Neural crest cell (in vitro differentiated cells): ENCODE data around the gene TMEM223. TPM values are rescaled to one million over a fixed set of nuclear protein-coding genes. Genes with fewer than 3 reads are reported as not detected.

Experiments used
- DNase-seq: peaks from one replicate; pipeline ENCODE4 v3.0.0; 2021; ENCODE audit warnings: low read depth, mixed read lengths, low spot score
- H3K27ac Mint-ChIP-seq: one replicate; pipeline ENCODE4 v1.8.0; 2021; ENCODE audit warnings: mild to moderate bottlenecking, mixed read lengths; ENCODE audit not compliant: unreplicated experiment
- H3K27me3 Mint-ChIP-seq: 2 replicates; pipeline ENCODE4 v1.8.0; 2021; ENCODE audit warnings: low read depth, mild to moderate bottlenecking, mixed read lengths
- H3K36me3 Mint-ChIP-seq: 2 replicates; pipeline ENCODE4 v1.8.0; 2021; ENCODE audit warnings: low read depth, mild to moderate bottlenecking, mixed read lengths
- H3K4me1 Mint-ChIP-seq: 2 replicates; pipeline ENCODE4 v1.8.0; 2021; ENCODE audit warnings: mixed read lengths
- H3K4me3 Mint-ChIP-seq: one replicate; pipeline ENCODE4 v1.8.0; 2021; ENCODE audit warnings: mild to moderate bottlenecking, mixed read lengths
- H3K9me3 Mint-ChIP-seq: 2 replicates; pipeline ENCODE4 v1.8.0; 2021; ENCODE audit warnings: mixed read lengths
- total RNA-seq: library from RNA; stranded (reverse); gene quantifications from 2 replicates; pipeline ENCODE4 v1.2.1, GENCODE V29; 2021
- TF ChIP-seq, protein P1 (sequence below): fragments of 200-600 bp; sonication (generic); conservative IDR thresholded peaks from 2 replicates; pipeline ENCODE4 v1.5.0; 2021; ENCODE audit warnings: antibody characterized with exemption, mild to moderate bottlenecking

The TMEM223 gene
- total RNA-seq, 1 donor from 2014 or later, result 20.4 TPM

DNA sequence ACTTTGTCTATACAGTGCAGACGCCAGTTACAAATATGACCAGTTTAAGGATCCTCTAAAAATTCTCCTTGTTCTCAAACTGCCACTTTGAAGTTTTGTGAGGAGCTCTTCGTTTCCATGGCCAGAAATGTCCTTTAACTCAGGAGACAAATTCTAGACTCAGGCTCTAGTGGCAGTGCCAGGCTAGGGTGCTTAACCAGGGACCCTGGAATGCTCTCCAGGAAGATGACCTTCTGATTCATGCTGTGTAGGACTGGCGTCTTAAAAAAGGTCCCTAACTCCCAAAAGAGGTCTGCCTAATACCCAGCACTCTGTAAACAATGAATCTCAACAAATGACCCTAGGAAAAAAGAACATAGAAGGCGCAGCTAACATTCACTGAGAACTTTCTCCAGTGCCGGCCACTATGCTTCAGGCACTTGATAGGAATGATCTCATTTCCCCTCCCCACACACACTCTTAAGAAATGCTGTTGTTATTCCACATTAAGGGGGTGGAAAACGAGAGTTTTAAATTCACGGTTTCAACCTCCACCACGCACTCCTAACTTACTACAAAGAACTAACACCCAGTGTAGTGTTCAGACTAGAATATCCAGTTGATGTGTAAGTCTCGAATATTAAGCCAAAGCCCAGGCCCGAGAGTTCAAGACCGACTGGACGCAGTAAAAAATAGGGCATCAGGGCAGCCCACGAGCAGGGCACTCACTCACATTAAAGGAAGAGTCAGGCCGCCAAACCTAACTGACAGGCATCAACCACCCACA lies 12.7 kb upstream of the TMEM223 start:
- Mint-ChIP-seq H3K36me3 (peaks cover 14% of the 10 kb centered on the region), H3K9me3 (no peaks in the 10 kb centered on the region), H3K27ac (peak overlapping the region; percentile 92), H3K4me1 (peaks cover 33% of the 10 kb centered on the region), H3K27me3 (peaks cover 2% of the 10 kb centered on the region), H3K4me3 (peak overlapping the region; percentile 100)
- TF ChIP-seq, protein P1, sequence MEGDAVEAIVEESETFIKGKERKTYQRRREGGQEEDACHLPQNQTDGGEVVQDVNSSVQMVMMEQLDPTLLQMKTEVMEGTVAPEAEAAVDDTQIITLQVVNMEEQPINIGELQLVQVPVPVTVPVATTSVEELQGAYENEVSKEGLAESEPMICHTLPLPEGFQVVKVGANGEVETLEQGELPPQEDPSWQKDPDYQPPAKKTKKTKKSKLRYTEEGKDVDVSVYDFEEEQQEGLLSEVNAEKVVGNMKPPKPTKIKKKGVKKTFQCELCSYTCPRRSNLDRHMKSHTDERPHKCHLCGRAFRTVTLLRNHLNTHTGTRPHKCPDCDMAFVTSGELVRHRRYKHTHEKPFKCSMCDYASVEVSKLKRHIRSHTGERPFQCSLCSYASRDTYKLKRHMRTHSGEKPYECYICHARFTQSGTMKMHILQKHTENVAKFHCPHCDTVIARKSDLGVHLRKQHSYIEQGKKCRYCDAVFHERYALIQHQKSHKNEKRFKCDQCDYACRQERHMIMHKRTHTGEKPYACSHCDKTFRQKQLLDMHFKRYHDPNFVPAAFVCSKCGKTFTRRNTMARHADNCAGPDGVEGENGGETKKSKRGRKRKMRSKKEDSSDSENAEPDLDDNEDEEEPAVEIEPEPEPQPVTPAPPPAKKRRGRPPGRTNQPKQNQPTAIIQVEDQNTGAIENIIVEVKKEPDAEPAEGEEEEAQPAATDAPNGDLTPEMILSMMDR, result no peak
- no peak for DNase-seq

DNA sequence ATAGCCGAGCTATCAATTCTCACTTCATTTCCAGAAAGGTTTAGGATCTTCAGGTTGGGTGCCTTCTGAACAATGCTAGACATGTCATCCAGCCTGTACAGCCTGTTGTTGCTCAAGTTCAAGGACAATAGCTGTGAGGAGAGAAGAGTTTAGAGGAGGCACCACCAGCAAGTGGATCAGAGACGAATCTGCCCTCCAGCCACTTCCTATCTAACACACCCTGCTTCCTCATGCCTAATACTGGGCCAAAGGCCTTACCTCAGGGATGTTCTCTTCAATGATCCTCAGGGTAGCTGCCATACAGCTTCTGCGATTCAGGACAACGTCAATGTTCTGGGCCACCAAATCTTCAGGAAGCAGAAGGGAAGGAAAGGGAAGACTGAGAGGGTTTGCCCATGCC lies 9.3 kb upstream of the TMEM223 start:
- H3K4me3 Mint-ChIP-seq, result peak overlapping the region; percentile 38
- peaks cover 14% of the 10 kb centered on the region for H3K36me3 Mint-ChIP-seq
- H3K9me3 Mint-ChIP-seq, result no peaks in the 10 kb centered on the region
- peaks cover 27% of the 10 kb centered on the region for H3K4me1 Mint-ChIP-seq
- TF ChIP-seq, protein P1, result no peak
- DNase-seq, result no peak
- H3K27me3 Mint-ChIP-seq, result peaks cover 2% of the 10 kb centered on the region
- H3K27ac Mint-ChIP-seq, result no peak overlapping the region

DNA sequence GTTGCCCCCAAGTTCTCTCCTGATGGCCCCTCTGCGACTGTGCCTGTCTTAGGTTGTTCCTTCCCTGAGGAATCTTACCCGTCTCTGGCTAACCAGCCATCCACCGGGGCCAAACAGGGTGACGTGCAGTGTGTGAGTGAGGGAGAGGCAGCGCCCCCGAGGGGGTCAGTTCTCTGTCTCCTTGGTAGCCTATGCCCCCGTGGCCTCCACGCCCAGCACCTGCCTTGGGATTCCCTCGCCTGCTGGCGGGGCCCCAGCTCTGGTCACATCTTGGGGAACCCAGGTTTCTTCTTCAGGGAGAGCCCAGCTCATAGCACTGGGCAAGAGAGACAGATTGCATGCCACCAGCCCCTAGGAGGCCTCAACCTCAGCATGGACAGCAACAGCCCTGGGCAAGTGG lies 7.7 kb upstream of the TMEM223 start:
- H3K9me3 Mint-ChIP-seq, result no peaks in the 10 kb centered on the region
- peak overlapping the region; percentile 38 for H3K4me3 Mint-ChIP-seq
- H3K36me3 Mint-ChIP-seq, result peaks cover 19% of the 10 kb centered on the region
- no peaks in the 10 kb centered on the region for H3K27me3 Mint-ChIP-seq
- DNase-seq, result no peak
- H3K27ac Mint-ChIP-seq, result no peak overlapping the region
- H3K4me1 Mint-ChIP-seq, result peaks cover 12% of the 10 kb centered on the region
- TF ChIP-seq, protein P1, result no peak

DNA sequence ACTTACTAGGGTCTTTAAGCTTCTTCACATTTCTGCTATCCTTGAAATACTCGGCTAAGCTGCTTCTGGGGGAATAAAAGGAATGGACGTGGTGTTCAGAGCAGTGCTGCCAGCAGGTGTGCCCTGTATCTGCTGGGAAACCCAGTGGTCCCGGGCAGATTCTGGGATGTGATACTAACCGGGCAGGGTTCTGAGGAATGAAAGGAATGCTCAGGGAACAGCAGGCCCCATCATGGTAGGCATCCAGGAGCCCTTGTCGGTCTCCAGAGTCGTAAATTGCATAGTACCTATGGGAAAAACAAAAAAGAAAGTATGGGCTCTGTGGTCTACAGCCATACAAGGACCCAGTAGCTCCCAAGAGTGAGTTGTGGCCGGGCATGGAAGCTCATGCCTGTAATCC lies 4.5 kb upstream of the TMEM223 start:
- Mint-ChIP-seq H3K27ac (no peak overlapping the region), H3K4me3 (no peak overlapping the region), H3K4me1 (peaks cover 8% of the 10 kb centered on the region), H3K9me3 (no peaks in the 10 kb centered on the region), H3K27me3 (no peaks in the 10 kb centered on the region), H3K36me3 (peaks cover 15% of the 10 kb centered on the region)
- no peak for DNase-seq
- TF ChIP-seq, protein P1, result no peak

DNA sequence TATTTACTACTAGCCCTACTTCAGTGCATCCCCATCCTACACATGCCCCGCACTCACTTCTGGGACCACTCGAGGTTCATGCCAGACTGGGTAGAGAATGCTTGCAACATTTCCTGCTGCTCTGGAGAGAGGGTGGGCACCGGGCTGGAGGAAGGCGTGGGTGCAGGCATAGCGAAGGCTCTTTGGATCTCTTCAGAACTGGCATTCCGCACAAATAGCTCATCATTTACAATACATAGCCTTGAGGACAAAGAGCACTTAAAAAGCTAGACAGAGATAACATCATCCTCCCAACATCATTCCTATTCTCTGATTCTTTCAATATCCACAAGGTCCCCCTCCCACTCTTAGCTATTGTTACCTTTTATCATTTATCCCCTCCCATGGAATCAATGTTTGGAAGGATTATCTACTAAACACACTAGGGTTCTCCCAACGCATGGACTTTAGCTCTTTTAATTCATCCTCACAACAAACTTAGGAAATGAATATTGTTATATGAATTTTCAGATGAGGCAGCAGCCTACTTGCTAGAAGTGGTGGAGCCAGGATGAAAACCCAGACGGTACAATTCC lies 2.5 kb upstream of the TMEM223 start:
- TF ChIP-seq, protein P1, result no peak
- Mint-ChIP-seq H3K4me1 (peaks cover 24% of the 10 kb centered on the region), H3K4me3 (peak overlapping the region; percentile 54), H3K9me3 (no peaks in the 10 kb centered on the region), H3K36me3 (peaks cover 11% of the 10 kb centered on the region), H3K27me3 (no peaks in the 10 kb centered on the region), H3K27ac (no peak overlapping the region)
- no peak for DNase-seq
